Measurements from ENCODE around the gene DCTN4. TPM values are rescaled to one million over a fixed set of nuclear protein-coding genes. Genes with fewer than 3 reads are reported as not detected.

DCTN4 gene
- total and polyA plus RNA-seq, 9 of the 15 experiments (the other 6 are each of a cell fraction or from before 2014, with no cell fraction given) = 20.4 to 64.9 (median 49.9) TPM

DNA sequence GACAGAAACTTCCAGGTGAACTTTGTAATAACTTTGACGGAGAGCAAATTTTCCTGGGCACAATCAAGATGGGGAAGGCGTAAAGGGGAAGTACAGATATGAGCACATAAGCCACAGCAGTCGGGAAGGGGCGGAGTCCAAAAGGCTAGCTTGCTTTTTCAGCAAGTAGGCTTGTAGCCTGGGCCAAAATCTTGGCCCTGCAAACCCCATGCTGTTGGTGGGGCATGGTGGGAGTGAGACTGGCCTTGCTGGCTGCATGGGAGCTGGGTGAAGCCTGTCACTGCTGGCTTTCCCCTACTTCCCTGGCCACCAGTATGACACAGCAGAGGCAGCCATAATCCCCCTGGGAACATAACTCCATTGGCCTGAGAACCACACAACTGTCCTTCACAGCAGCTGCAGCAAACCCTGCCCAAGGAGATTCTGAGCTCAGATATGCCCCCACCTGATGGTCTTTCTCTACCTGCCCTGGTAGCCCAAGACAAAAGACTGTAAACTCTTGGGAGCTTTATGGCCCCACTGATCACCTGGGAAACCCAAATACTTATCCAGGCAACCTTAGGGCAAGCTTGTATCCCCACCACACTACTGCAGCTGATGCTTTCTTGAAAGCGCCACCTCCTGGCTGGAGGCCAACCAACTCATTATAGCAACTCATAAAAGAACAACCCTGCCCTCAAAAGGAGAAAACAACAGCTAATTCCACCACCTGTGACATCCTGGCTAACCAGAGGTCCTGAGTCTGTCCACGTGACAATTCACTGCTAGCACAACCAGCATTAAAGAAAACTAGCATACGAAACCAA, 24.0 kb downstream of the DCTN4 start (continued):
- TF ChIP-seq, protein P1, sequence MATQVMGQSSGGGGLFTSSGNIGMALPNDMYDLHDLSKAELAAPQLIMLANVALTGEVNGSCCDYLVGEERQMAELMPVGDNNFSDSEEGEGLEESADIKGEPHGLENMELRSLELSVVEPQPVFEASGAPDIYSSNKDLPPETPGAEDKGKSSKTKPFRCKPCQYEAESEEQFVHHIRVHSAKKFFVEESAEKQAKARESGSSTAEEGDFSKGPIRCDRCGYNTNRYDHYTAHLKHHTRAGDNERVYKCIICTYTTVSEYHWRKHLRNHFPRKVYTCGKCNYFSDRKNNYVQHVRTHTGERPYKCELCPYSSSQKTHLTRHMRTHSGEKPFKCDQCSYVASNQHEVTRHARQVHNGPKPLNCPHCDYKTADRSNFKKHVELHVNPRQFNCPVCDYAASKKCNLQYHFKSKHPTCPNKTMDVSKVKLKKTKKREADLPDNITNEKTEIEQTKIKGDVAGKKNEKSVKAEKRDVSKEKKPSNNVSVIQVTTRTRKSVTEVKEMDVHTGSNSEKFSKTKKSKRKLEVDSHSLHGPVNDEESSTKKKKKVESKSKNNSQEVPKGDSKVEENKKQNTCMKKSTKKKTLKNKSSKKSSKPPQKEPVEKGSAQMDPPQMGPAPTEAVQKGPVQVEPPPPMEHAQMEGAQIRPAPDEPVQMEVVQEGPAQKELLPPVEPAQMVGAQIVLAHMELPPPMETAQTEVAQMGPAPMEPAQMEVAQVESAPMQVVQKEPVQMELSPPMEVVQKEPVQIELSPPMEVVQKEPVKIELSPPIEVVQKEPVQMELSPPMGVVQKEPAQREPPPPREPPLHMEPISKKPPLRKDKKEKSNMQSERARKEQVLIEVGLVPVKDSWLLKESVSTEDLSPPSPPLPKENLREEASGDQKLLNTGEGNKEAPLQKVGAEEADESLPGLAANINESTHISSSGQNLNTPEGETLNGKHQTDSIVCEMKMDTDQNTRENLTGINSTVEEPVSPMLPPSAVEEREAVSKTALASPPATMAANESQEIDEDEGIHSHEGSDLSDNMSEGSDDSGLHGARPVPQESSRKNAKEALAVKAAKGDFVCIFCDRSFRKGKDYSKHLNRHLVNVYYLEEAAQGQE (IDR thresholded peaks at IDR 0.05; ENCODE audit: borderline replicate concordance) = 0 out of 2 replicates have a peak, but pooled peaks have one; percentile 14
- TF ChIP-seq, protein P1 (CRISPR knock-in tag; IDR thresholded peaks at IDR 0.05; ENCODE audit: low read depth) = no peak
- TF ChIP-seq POLR2A (conservative IDR thresholded peaks at IDR 0.05) (no peak), EGR1 (conservative IDR thresholded peaks at IDR 0.05) (no peak), DPF2 (IDR thresholded peaks at IDR 0.05) (peak; percentile 28; the same call in 1 of the 2 replicates), POU5F1 (IDR thresholded peaks at IDR 0.05; ENCODE audit: borderline replicate concordance, low read depth, low read length, partially characterized antibody) (no peak), CBX5 (IDR thresholded peaks at IDR 0.05; ENCODE audit: borderline replicate concordance, low read depth) (no peak), RBBP5 (IDR thresholded peaks at IDR 0.05; ENCODE audit: borderline replicate concordance, insufficient read depth, low read length, poor library complexity, severe bottlenecking) (peak; percentile 29), E2F3 (CRISPR knock-in tag; IDR thresholded peaks at IDR 0.05) (no peak), BCL6 (CRISPR knock-in tag; IDR thresholded peaks at IDR 0.05) (no peak), PTRF (tag; IDR thresholded peaks at IDR 0.05) (no peak), SP2 (IDR thresholded peaks at IDR 0.05; ENCODE audit: extremely low read depth, low read depth, low read length, poor library complexity, severe bottlenecking) (peak; percentile 16)
- TF ChIP-seq, protein P2, sequence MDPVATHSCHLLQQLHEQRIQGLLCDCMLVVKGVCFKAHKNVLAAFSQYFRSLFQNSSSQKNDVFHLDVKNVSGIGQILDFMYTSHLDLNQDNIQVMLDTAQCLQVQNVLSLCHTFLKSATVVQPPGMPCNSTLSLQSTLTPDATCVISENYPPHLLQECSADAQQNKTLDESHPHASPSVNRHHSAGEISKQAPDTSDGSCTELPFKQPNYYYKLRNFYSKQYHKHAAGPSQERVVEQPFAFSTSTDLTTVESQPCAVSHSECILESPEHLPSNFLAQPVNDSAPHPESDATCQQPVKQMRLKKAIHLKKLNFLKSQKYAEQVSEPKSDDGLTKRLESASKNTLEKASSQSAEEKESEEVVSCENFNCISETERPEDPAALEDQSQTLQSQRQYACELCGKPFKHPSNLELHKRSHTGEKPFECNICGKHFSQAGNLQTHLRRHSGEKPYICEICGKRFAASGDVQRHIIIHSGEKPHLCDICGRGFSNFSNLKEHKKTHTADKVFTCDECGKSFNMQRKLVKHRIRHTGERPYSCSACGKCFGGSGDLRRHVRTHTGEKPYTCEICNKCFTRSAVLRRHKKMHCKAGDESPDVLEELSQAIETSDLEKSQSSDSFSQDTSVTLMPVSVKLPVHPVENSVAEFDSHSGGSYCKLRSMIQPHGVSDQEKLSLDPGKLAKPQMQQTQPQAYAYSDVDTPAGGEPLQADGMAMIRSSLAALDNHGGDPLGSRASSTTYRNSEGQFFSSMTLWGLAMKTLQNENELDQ (CRISPR knock-in tag; IDR thresholded peaks at IDR 0.05; ENCODE audit: borderline replicate concordance) = no peak
- TF ChIP-seq, protein P3, sequence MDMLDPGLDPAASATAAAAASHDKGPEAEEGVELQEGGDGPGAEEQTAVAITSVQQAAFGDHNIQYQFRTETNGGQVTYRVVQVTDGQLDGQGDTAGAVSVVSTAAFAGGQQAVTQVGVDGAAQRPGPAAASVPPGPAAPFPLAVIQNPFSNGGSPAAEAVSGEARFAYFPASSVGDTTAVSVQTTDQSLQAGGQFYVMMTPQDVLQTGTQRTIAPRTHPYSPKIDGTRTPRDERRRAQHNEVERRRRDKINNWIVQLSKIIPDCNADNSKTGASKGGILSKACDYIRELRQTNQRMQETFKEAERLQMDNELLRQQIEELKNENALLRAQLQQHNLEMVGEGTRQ (CRISPR knock-in tag; IDR thresholded peaks at IDR 0.05) = no peak
- TF ChIP-seq, protein P4, sequence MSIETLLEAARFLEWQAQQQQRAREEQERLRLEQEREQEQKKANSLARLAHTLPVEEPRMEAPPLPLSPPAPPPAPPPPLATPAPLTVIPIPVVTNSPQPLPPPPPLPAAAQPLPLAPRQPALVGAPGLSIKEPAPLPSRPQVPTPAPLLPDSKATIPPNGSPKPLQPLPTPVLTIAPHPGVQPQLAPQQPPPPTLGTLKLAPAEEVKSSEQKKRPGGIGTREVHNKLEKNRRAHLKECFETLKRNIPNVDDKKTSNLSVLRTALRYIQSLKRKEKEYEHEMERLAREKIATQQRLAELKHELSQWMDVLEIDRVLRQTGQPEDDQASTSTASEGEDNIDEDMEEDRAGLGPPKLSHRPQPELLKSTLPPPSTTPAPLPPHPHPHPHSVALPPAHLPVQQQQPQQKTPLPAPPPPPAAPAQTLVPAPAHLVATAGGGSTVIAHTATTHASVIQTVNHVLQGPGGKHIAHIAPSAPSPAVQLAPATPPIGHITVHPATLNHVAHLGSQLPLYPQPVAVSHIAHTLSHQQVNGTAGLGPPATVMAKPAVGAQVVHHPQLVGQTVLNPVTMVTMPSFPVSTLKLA (conservative IDR thresholded peaks at IDR 0.05) = no peak
